HAP-1 (cell line): ENCODE data around the gene CIITA.
"Not testable (repeated sequence)": the region's sequence is repeated elsewhere in the genome, so short reads cannot be mapped to it uniquely, and the experiment has no call there.

Experiments used
- DNase-seq, 2 experiments: peaks; one replicate each; pipeline ENCODE4 v3.0.0-alpha.2; 2016 to 2020; ENCODE audit warnings: low spot score in 2 of 2
- H3K27me3 ChIP-seq: fragments of 250-450 bp; sonication (Bioruptor Pico); 2 replicates; pipeline ENCODE4 v1.5.1; 2020; ENCODE audit warnings: low read depth, mild to moderate bottlenecking, moderate library complexity
- H3K36me3 ChIP-seq: fragments of 250-450 bp; sonication (Bioruptor Pico); replicated peaks from 2 replicates; pipeline ENCODE4 v1.5.1; 2020; ENCODE audit warnings: mild to moderate bottlenecking
- H3K4me1 ChIP-seq: fragments of 250-450 bp; sonication (Bioruptor Pico); 2 replicates; pipeline ENCODE4 v1.5.1; 2020; ENCODE audit warnings: mild to moderate bottlenecking
- H3K4me3 ChIP-seq: fragments of 250-450 bp; sonication (Bioruptor Pico); 2 replicates; pipeline ENCODE4 v1.5.1; 2020; ENCODE audit warnings: mild to moderate bottlenecking, moderate library complexity
- H3K9me3 ChIP-seq: fragments of 250-450 bp; sonication (Bioruptor Pico); 2 replicates; pipeline ENCODE4 v1.5.1; 2020; ENCODE audit warnings: mild to moderate bottlenecking, moderate library complexity
- in situ Hi-C: fragments of 300-500 bp; cut with MboI; formaldehyde crosslinking; loops from 3 replicates; pipeline ENCODE4 v1.14.3; 2020; ENCODE audit warnings: low sequenced_read_pairs, inconsistent platforms, mixed read lengths

The CIITA gene

GRCh38 chr16:10923650-10924214 lies 46.7 kb downstream of the CIITA start:
- no peaks in the 10 kb centered on the region for H3K9me3 ChIP-seq
- no peaks in the 10 kb centered on the region; the same call in 1 of the 2 replicates for H3K36me3 ChIP-seq
- no peak for DNase-seq
- H3K27me3 ChIP-seq = no peaks in the 10 kb centered on the region
- H3K4me3 ChIP-seq = no peak overlapping the region
- H3K4me1 ChIP-seq = no peaks in the 10 kb centered on the region
- in situ Hi-C loops = loop anchor here (10.0 kb wide), 2 partner anchors 179 to 409 kb away; partner anchors contain the start of gene NUBP1

GRCh38 chr16:10925285-10925684 lies 48.3 kb downstream of the CIITA start:
- not testable (repeated sequence) for H3K9me3 ChIP-seq, H3K36me3 ChIP-seq, DNase-seq, H3K27me3 ChIP-seq, H3K4me3 ChIP-seq, H3K4me1 ChIP-seq
- in situ Hi-C loops = loop anchor here (10.0 kb wide), 2 partner anchors 180 to 410 kb away; partner anchors contain the start of gene NUBP1

DNA sequence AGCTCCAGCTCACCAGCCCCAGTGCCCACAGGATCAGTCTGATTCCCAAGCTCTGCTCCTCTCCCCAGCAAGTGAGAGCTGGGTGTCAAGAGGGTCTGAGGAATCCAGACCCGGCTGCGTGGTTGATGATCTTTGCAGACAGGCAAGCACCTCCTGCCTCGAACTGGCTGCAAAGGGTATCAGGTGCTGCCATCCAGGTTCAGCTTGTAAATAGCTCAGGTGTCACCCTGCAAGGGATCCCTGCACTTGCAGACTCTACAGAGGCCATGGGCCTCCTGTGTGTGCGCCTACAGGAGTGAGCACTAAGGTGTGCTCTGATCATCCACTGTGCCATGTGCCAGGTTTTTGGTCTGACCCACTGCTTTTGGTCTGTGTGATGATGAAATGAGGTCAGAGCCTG lies 49.1 kb downstream of the CIITA start:
- in situ Hi-C loops = loop anchor here (10.0 kb wide), 2 partner anchors 181 to 411 kb away; partner anchors contain the start of gene NUBP1
- H3K4me1 ChIP-seq = no peaks in the 10 kb centered on the region
- no peaks in the 10 kb centered on the region for H3K9me3 ChIP-seq
- no peak for DNase-seq
- H3K36me3 ChIP-seq = no peaks in the 10 kb centered on the region; the same call in 1 of the 2 replicates
- no peaks in the 10 kb centered on the region for H3K27me3 ChIP-seq
- no peak overlapping the region for H3K4me3 ChIP-seq

DNA sequence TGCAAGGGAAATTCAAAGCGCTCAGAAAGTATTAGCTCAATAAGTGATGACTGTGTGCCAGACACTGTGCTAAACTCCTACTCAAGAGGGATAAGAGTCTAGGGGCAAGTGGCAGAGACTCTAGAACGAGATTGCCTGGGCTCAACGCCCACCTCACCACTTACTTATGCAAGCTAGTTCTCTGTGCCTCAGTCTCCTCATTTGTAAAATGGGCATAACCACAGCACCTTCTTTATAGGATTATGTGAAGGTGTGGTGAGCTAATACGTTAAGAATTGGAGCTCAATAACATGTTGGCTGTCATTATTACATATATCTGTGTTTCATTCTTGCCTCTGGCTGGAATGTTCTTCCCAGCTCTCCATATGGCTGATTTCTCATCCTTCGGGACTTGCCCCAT lies 49.9 kb downstream of the CIITA start:
- DNase-seq = no peak
- no peaks in the 10 kb centered on the region for H3K9me3 ChIP-seq
- no peaks in the 10 kb centered on the region for H3K27me3 ChIP-seq
- no peak overlapping the region for H3K4me3 ChIP-seq
- no peaks in the 10 kb centered on the region for H3K4me1 ChIP-seq
- in situ Hi-C loops = loop anchor here (10.0 kb wide), 2 partner anchors 182 to 412 kb away; partner anchors contain the start of gene NUBP1
- peaks cover 3% of the 10 kb centered on the region; the same call in 1 of the 2 replicates for H3K36me3 ChIP-seq

DNA sequence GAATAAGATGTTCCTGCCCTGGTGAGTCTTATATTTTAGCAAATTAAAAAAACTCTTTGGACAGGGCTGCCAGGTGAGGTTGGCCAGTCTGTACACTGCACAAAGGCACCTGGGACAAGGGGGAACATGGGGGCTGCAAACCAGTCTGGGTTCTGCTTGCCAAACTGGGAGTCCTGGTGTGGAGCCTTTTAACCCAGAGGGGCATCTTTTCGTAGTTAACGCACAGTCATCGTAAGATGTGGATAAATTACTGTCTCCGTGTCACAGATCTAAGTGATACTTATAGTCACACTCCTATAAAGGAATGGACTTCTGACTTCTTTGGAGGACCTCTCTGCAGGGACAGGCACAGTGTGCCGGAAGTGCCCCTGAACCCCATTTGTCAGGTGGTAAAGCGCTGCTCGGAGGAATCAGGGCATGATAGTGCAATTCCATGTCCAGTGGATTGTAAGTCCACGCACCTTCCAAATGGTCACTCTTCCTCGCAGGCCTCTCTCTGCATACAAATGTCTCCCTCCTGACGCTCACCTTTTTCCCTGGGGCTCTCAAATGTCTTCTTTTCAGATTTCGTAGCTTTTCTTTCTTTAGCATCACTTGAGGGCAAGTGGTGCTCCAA lies 50.6 kb downstream of the CIITA start:
- Histone ChIP-seq H3K4me3 (no peak overlapping the region), H3K4me1 (no peaks in the 10 kb centered on the region), H3K27me3 (no peaks in the 10 kb centered on the region), H3K9me3 (no peaks in the 10 kb centered on the region), H3K36me3 (peaks cover 3% of the 10 kb centered on the region; the same call in 1 of the 2 replicates)
- in situ Hi-C loops = loop anchor here (10.0 kb wide), 2 partner anchors 183 to 413 kb away; partner anchors contain the start of gene NUBP1
- DNase-seq = no peak

DNA sequence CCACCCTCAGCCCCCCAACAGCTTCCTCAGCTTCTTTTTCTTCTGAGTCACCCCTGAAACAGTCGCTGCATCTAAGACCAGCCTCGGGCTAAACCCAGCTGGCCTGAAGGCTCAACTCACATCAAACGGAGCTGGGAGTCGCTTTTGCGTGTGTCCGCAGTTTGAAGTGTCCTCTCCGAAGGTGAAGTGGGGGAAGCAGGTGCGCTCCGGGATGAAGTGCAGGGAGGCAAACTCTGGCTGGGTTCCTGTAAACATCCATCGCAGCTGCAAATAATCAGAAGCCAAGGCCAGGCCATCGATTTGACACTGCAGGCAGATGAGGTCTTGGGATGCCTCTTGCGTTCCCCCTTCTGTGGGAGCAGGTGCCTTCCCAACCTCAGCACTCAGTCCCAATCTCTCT lies 52.1 kb downstream of the CIITA start:
- in situ Hi-C loops = loop anchor here (10.0 kb wide), 2 partner anchors 184 to 414 kb away; partner anchors contain the start of gene NUBP1
- H3K36me3 ChIP-seq, H3K9me3 ChIP-seq, H3K4me1 ChIP-seq, DNase-seq, H3K4me3 ChIP-seq, H3K27me3 ChIP-seq: not testable (repeated sequence)

- peaks cover 3% of the 10 kb centered on the region; the same call in 1 of the 2 replicates for H3K36me3 ChIP-seq
- H3K9me3 ChIP-seq = no peaks in the 10 kb centered on the region
- DNase-seq = no peak
- no peaks in the 10 kb centered on the region for H3K4me1 ChIP-seq
- in situ Hi-C loops = loop anchor here (10.0 kb wide), 2 partner anchors 185 to 415 kb away; partner anchors contain the start of gene NUBP1
- H3K27me3 ChIP-seq = no peaks in the 10 kb centered on the region
- no peak overlapping the region for H3K4me3 ChIP-seq
Observed at GRCh38 chr16:10929853-10930754, 53.1 kb downstream of the CIITA start.

DNA sequence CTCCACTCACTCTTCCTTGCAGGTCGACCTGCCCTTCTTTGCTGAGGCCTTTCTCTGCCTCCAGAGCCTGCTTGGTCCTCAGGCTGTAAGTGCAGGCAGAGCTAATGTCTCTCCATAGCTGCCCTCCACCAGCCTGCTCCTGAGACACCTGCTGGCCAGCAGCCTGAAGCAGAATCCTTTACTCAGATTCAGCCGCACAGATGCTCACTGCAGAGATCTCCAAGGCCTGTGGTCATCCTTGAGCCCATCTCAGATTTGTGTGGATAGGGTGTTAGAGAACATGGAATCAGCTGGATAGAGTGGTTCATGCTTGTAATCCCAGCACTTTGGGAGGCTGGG lies 53.7 kb downstream of the CIITA start:
- no peaks in the 10 kb centered on the region for H3K4me1 ChIP-seq
- H3K4me3 ChIP-seq = no peak overlapping the region
- DNase-seq = no peak
- H3K36me3 ChIP-seq = peaks cover 3% of the 10 kb centered on the region; the same call in 1 of the 2 replicates
- no peaks in the 10 kb centered on the region for H3K9me3 ChIP-seq
- no peaks in the 10 kb centered on the region for H3K27me3 ChIP-seq
- in situ Hi-C loops = no loop called here

- H3K9me3 ChIP-seq = no peaks in the 10 kb centered on the region
- H3K4me3 ChIP-seq = no peak overlapping the region
- H3K36me3 ChIP-seq = peaks cover 3% of the 10 kb centered on the region; the same call in 1 of the 2 replicates
- no peaks in the 10 kb centered on the region for H3K27me3 ChIP-seq
- no peaks in the 10 kb centered on the region for H3K4me1 ChIP-seq
- no peak for DNase-seq
- in situ Hi-C loops = no loop called here
Observed at GRCh38 chr16:10931134-10931533, 54.1 kb downstream of the CIITA start.

DNA sequence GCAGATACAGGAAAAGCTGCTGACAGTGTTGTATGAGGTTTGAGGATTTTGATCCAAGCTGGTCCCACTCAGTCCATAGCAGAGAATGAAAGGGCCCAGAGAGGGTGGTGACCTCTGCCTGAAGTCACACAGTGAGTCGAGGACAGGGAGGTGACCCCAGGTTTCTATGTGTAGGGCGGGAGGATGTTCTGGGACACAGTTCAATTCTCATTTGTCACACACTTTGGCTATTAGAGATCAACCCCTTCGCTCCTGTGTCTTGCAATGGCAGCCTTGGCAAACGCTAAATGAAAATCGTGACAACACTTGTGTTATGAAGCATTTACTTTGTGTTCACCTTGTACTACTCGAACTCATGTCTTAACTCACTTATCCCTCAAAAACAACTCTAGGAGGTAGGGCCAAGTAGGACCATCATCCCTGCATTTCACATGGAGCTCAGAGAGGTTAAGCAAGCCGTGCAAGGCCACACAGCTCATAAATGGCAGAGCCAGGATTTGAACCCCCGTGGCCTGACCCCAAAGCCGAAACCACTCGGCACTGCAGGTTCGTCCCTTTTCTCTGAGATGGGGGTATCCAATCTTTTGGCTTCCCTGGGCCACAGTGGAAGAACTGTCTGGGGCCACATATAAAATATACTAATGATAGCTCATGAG lies 55.1 kb downstream of the CIITA start:
- no peak for DNase-seq
- Histone ChIP-seq H3K9me3 (no peaks in the 10 kb centered on the region), H3K27me3 (no peaks in the 10 kb centered on the region), H3K36me3 (peaks cover 11% of the 10 kb centered on the region), H3K4me1 (no peaks in the 10 kb centered on the region), H3K4me3 (no peak overlapping the region)
- in situ Hi-C loops = no loop called here

DNA sequence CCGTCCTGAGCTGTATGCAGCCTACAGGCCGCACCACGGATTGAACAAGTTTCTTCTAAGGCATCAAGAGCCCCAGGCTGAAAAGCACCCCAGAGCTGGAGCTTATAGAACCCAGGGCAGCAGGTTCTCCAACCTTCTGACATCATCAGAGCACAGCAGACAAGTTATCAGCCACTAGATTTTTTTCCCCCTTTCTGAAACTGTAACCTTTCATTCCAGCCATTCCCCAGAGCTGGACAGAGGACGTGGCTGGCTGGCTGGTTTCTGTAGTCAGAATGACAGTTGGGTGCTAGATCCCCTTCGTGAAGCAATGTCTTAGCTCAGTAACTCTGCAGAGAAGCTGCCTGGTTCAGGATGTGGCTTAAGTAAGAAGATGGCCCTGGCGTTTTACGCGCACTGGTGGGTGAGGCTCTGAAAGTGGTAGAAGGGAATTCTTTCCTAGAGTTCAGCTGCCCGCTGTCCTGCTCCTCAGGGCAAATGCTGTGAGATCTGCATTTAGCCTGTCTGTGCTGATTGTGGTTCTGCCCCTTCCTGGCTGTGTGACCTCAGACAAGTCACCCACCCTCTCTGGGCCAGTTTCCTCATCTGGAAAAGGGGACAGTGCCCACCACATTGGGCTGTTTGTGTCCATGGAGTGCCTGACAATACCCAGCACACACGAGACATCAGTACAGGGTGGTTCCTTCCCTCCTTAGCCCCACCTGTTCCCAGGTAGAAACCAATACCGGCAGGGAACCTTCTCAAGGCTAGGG lies 56.1 kb downstream of the CIITA start:
- in situ Hi-C loops = no loop called here
- no peak for DNase-seq

DNA sequence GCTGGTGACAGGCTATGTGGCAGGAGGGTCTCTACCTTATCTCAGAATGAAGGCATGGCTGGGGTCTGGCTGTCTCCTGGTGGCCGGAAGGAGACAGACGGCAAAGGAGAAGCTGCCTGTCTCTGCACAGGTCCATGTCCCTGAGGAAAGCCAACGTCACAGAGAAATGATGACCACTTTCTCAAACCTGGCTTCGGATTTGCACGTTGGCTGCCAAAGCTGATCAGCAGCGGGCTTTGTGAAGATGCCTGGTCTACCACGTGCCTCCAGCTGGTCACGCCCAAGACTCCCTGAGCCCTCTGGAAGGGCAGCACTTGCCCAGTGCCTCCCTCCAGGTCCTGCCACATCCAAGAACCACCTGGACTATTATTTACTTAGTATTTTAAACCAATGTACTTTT lies 56.9 kb downstream of the CIITA start:
- Histone ChIP-seq H3K4me3 (no peak overlapping the region), H3K27me3 (no peaks in the 10 kb centered on the region), H3K9me3 (no peaks in the 10 kb centered on the region), H3K4me1 (no peaks in the 10 kb centered on the region), H3K36me3 (peaks cover 13% of the 10 kb centered on the region)
- in situ Hi-C loops = no loop called here
- DNase-seq = no peak

More for the DNA sequence above, 56.1 kb downstream of the CIITA start:
- no peaks in the 10 kb centered on the region for H3K4me1 ChIP-seq
- no peaks in the 10 kb centered on the region for H3K9me3 ChIP-seq
- H3K27me3 ChIP-seq = no peaks in the 10 kb centered on the region
- peaks cover 13% of the 10 kb centered on the region for H3K36me3 ChIP-seq
- H3K4me3 ChIP-seq = no peak overlapping the region
